A673 (cell line): ENCODE measurements around the gene TNS1. TPM values are rescaled to one million over a fixed set of nuclear protein-coding genes. Genes with fewer than 3 reads are reported as not detected.
A peak's percentile ranks its signal among the peaks of the same experiment; 100 is the strongest.

Experiments used
- BruUV-seq: library from RNA; stranded (reverse); fragments of 400-500 nt; replicated peaks from 2 replicates; lab custom pipeline; 2021; lab: Mats Ljungman, UMichigan
- CTCF ChIA-PET: fragments of 300-600 bp; sonication (Branson Sonifier 250); formaldehyde crosslinking; loops from one replicate; lab custom pipeline; 2022; ENCODE audit warnings: antibody characterized with exemption; lab: Charles Lee
- POLR2A ChIA-PET: fragments of 300-600 bp; sonication (Branson Sonifier 250); formaldehyde crosslinking; loops from one replicate; lab custom pipeline; 2022; ENCODE audit warnings: antibody characterized with exemption; ENCODE audit not compliant: low non-redundant PET; lab: Charles Lee
- DNase-seq: peaks from one replicate; pipeline ENCODE4 v3.0.0-alpha.2; 2015; ENCODE audit warnings: low spot score
- H3K27ac ChIP-seq: fragments of 200-600 bp; sonication (generic); 2 replicates; pipeline ENCODE4 v1.5.1; 2016; ENCODE audit warnings: mixed run types, low read depth, mild to moderate bottlenecking, mixed read lengths, antibody characterized with exemption, low read length; ENCODE audit not compliant: poor library complexity, severe bottlenecking
- H3K27me3 ChIP-seq: fragments of 200-600 bp; sonication (generic); replicated peaks from 2 replicates; pipeline ENCODE4 v1.6.1; 2017; ENCODE audit warnings: mixed run types, low read depth, mild to moderate bottlenecking, mixed read lengths, antibody characterized with exemption, low read length; ENCODE audit not compliant: insufficient read depth, poor library complexity
- H3K36me3 ChIP-seq: fragments of 200-600 bp; sonication (generic); 2 replicates; pipeline ENCODE4 v1.6.1; 2016; ENCODE audit warnings: mixed run types, mild to moderate bottlenecking, mixed read lengths, antibody characterized with exemption, low read length; ENCODE audit not compliant: insufficient read depth, poor library complexity, severe bottlenecking
- H3K4me1 ChIP-seq: fragments of 200-600 bp; sonication (generic); 2 replicates; pipeline ENCODE4 v1.6.1; 2017; ENCODE audit warnings: mixed run types, mild to moderate bottlenecking, mixed read lengths, antibody characterized with exemption, low read length; ENCODE audit not compliant: insufficient read depth, poor library complexity, severe bottlenecking
- H3K4me3 ChIP-seq: fragments of 200-600 bp; sonication (generic); 2 replicates; pipeline ENCODE4 v1.5.1; 2016; ENCODE audit warnings: low read depth, mixed run types, mild to moderate bottlenecking, mixed read lengths, low read length; ENCODE audit not compliant: poor library complexity, severe bottlenecking
- H3K9me3 ChIP-seq: fragments of 200-600 bp; sonication (generic); 2 replicates; pipeline ENCODE4 v1.6.1; 2016; ENCODE audit warnings: mixed run types, low read depth, mild to moderate bottlenecking, mixed read lengths, antibody characterized with exemption, low read length; ENCODE audit not compliant: poor library complexity, severe bottlenecking
- CTCF ChIP-seq: fragments of 300-800, 200-600 bp; sonication (generic); conservative IDR thresholded peaks from 2 replicates; pipeline ENCODE4 v1.5.1; 2017; ENCODE audit warnings: low read depth, mild to moderate bottlenecking, antibody characterized with exemption, low read length, moderate library complexity, mixed read lengths
- EZH2 ChIP-seq: fragments of 200-600 bp; sonication (generic); IDR thresholded peaks from 2 replicates; pipeline ENCODE4 v1.6.1; 2017; ENCODE audit warnings: borderline replicate concordance, low read depth, mild to moderate bottlenecking, mixed read lengths, antibody characterized with exemption, low read length; ENCODE audit not compliant: poor library complexity, severe bottlenecking
- intact Hi-C: fragments of 100-400 bp; cut with micrococcal nuclease; formaldehyde crosslinking; loops from one replicate; pipeline ENCODE4 v1.10.0; 2022; ENCODE audit not compliant: unreplicated experiment
- total RNA-seq: library from RNA; stranded (reverse); gene quantifications from 2 replicates; pipeline ENCODE4 v1.2.3, GENCODE V29; 2021

TNS1 gene
- total RNA-seq, 1 experiment from 2014 or later: 99.6 TPM

- Histone ChIP-seq H3K27ac (no peak overlapping the region), H3K27me3 (no peaks in the 10 kb centered on the region), H3K4me3 (no peak overlapping the region), H3K9me3 (no peaks in the 10 kb centered on the region), H3K4me1 (no peaks in the 10 kb centered on the region), H3K36me3 (peaks cover 15% of the 10 kb centered on the region)
- ChIA-PET CTCF (no interaction called here), POLR2A (no interaction called here)
- DNase-seq: peak; percentile 41
- TF ChIP-seq EZH2 (no peak), CTCF (no peak)
- BruUV-seq: no TSS peak
- intact Hi-C loops: no loop called here
These were observed 197.8 kb downstream of the TNS1 start for GRCh38 chr2:217804791-217805667.

GRCh38 chr2:217804338-217804737 is 198.5 kb downstream of the TNS1 start:
- no TSS peak for BruUV-seq
- Histone ChIP-seq H3K4me3 (no peak overlapping the region), H3K27ac (no peak overlapping the region), H3K27me3 (no peaks in the 10 kb centered on the region), H3K9me3 (no peaks in the 10 kb centered on the region), H3K36me3 (peaks cover 14% of the 10 kb centered on the region), H3K4me1 (no peaks in the 10 kb centered on the region)
- ChIA-PET POLR2A (no interaction called here), CTCF (no interaction called here)
- intact Hi-C loops: no loop called here
- DNase-seq: no peak
- TF ChIP-seq CTCF (no peak), EZH2 (no peak)

GRCh38 chr2:217803653-217803960 is 199.2 kb downstream of the TNS1 start:
- POLR2A ChIA-PET: no interaction called here
- DNase-seq: no peak
- no peak overlapping the region for H3K27ac ChIP-seq
- CTCF ChIA-PET: no interaction called here
- no peaks in the 10 kb centered on the region for H3K4me1 ChIP-seq
- no peak for TF ChIP-seq EZH2
- TF ChIP-seq CTCF: no peak
- no peaks in the 10 kb centered on the region for H3K9me3 ChIP-seq
- H3K27me3 ChIP-seq: no peaks in the 10 kb centered on the region
- H3K4me3 ChIP-seq: no peak overlapping the region
- intact Hi-C loops: no loop called here
- H3K36me3 ChIP-seq: peaks cover 10% of the 10 kb centered on the region
- no TSS peak for BruUV-seq
